Loucy (cell line): Measurements from ENCODE around the gene SLC11A1.

Experiments
- H2AFZ ChIP-seq: fragments of 200-600 bp; sonication (generic); 2 replicates; pipeline ENCODE4 v1.6.0; 2016; ENCODE audit warnings: antibody characterized with exemption, mild to moderate bottlenecking, low read length, moderate library complexity
- H3F3A ChIP-seq: fragments of 200-600 bp; 2 replicates; pipeline ENCODE4 v1.6.0; 2016; ENCODE audit warnings: antibody characterized with exemption, low read depth, mild to moderate bottlenecking
- H3K27me3 ChIP-seq: fragments of 200-600 bp; sonication (generic); 2 replicates; pipeline ENCODE4 v1.6.1; 2014; ENCODE audit warnings: low read length, mild to moderate bottlenecking; ENCODE audit not compliant: insufficient read depth, poor library complexity, severe bottlenecking
- H3K36me3 ChIP-seq: fragments of 200-600 bp; sonication (generic); 2 replicates; pipeline ENCODE4 v1.6.1; 2016; ENCODE audit warnings: low read length; ENCODE audit not compliant: insufficient read depth
- H3K4me1 ChIP-seq: fragments of 200-600 bp; sonication (generic); 2 replicates; pipeline ENCODE4 v1.5.1; 2014; ENCODE audit warnings: low read length, mild to moderate bottlenecking; ENCODE audit not compliant: insufficient read depth, poor library complexity, severe bottlenecking
- H3K4me2 ChIP-seq: fragments of 200-600 bp; sonication (generic); 2 replicates; pipeline ENCODE4 v1.6.0; 2014; ENCODE audit warnings: antibody characterized with exemption, low read length, low read depth, mild to moderate bottlenecking; ENCODE audit not compliant: poor library complexity, severe bottlenecking
- H3K4me3 ChIP-seq: fragments of 200-600 bp; sonication (generic); 2 replicates; pipeline ENCODE4 v1.5.1; 2014; ENCODE audit warnings: low read length, mild to moderate bottlenecking, mixed read lengths; ENCODE audit not compliant: poor library complexity, severe bottlenecking
- H3K79me2 ChIP-seq: fragments of 200-600 bp; sonication (generic); 2 replicates; pipeline ENCODE4 v1.6.1; 2014; ENCODE audit warnings: low read length; ENCODE audit not compliant: insufficient read depth
- H3K9ac ChIP-seq: fragments of 200-600 bp; sonication (generic); 2 replicates; pipeline ENCODE4 v1.6.0; 2014; ENCODE audit warnings: mild to moderate bottlenecking, low read depth, low read length, moderate library complexity; ENCODE audit not compliant: poor library complexity, severe bottlenecking
- H3K9me2 ChIP-seq: fragments of 200-600 bp; sonication (generic); replicated peaks from 2 replicates; pipeline ENCODE4 v1.6.1; 2016; ENCODE audit warnings: low read depth, low read length, mixed read lengths
- H3K9me3 ChIP-seq: fragments of 200-600 bp; sonication (generic); 2 replicates; pipeline ENCODE4 v1.6.1; 2014; ENCODE audit warnings: mild to moderate bottlenecking, antibody characterized with exemption, low read length, low read depth; ENCODE audit not compliant: insufficient read depth
- H4K20me1 ChIP-seq: fragments of 200-600 bp; sonication (generic); 2 replicates; pipeline ENCODE4 v1.6.0; 2014; ENCODE audit warnings: antibody characterized with exemption, low read length, mild to moderate bottlenecking; ENCODE audit not compliant: insufficient read depth, poor library complexity, severe bottlenecking
- EZH2phosphoT487 ChIP-seq: fragments of 200-600 bp; IDR thresholded peaks from 2 replicates; pipeline ENCODE4 v1.6.1; 2018; ENCODE audit warnings: antibody characterized with exemption, mild to moderate bottlenecking, moderate library complexity, borderline replicate concordance
- TF ChIP-seq, protein P1 (sequence below): fragments of 200-600 bp; sonication (generic); conservative IDR thresholded peaks from 2 replicates; pipeline ENCODE4 v1.5.1; 2014; ENCODE audit warnings: mild to moderate bottlenecking, antibody characterized with exemption, low read length

Gene SLC11A1

DNA sequence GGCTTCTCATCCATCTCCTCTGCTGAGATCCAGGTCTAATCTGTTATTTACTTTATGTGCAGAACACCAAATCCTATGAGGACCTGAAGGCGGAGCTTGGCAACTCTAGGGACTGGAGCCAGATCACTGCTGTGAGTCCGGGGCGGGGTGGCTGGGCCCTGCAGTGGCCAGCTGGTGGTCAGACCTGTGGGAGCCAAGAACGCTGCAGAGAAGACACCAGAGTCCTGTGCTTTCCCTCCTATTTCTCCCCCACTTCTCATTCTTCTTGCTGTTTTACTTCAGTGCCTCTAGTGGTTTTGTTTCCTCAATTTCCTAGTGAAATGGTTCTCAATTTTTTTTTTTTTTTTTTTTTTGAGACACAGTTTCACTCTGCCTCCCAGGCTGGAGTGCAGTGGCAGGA, 56.5 kb downstream of the SLC11A1 start:
- Histone ChIP-seq H2AFZ (no peak overlapping the region), H3K36me3 (no peaks in the 10 kb centered on the region), H3K4me2 (no peak overlapping the region), H3K9ac (no peak overlapping the region), H3K27me3 (no peaks in the 10 kb centered on the region), H3K9me3 (no peaks in the 10 kb centered on the region), H3K4me3 (no peak overlapping the region), H3K9me2 (no peaks in the 10 kb centered on the region), H4K20me1 (no peaks in the 10 kb centered on the region), H3K79me2 (no peaks in the 10 kb centered on the region), H3F3A (no peaks in the 10 kb centered on the region), H3K4me1 (no peaks in the 10 kb centered on the region)
- TF ChIP-seq, protein P1, sequence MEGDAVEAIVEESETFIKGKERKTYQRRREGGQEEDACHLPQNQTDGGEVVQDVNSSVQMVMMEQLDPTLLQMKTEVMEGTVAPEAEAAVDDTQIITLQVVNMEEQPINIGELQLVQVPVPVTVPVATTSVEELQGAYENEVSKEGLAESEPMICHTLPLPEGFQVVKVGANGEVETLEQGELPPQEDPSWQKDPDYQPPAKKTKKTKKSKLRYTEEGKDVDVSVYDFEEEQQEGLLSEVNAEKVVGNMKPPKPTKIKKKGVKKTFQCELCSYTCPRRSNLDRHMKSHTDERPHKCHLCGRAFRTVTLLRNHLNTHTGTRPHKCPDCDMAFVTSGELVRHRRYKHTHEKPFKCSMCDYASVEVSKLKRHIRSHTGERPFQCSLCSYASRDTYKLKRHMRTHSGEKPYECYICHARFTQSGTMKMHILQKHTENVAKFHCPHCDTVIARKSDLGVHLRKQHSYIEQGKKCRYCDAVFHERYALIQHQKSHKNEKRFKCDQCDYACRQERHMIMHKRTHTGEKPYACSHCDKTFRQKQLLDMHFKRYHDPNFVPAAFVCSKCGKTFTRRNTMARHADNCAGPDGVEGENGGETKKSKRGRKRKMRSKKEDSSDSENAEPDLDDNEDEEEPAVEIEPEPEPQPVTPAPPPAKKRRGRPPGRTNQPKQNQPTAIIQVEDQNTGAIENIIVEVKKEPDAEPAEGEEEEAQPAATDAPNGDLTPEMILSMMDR: no peak
- no peak for TF ChIP-seq EZH2phosphoT487

DNA sequence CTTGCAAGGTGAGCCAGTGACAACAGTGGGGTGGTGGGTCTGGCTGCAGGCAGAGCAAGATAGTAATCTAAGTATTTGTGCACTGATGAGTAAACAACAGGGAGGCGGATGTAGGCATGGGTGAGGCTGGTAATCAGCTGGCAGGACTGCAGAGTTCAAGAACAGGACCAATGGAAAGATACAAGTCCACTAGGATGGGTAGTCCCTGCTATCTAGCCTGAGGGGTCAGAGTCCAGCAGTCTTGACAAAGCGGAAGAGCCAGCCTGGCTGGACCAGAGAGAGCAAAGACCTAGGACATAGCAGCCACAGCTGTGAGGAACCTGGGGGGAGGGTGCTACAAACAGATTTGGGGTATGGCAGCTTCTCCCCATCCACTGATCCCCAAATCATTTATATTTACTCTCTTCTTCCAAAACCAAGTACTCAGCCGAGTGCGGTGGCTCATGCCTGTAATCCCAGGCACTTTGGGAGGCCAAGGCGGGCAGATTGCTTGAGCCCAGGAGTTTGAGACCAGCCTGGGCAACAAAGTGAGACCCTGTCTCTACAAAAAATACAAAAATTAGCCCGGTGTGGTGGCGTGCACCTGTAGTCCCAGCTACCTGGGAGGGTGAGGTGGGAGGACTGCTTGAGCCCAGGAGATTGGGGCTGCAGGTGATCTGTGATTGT, 62.8 kb downstream of the SLC11A1 start:
- H3K9me2 ChIP-seq: no peaks in the 10 kb centered on the region
- no peaks in the 10 kb centered on the region for H3K9me3 ChIP-seq
- no peak overlapping the region for H3K9ac ChIP-seq
- peaks cover 10% of the 10 kb centered on the region; the same call in 1 of the 2 replicates for H3K36me3 ChIP-seq
- no peaks in the 10 kb centered on the region for H3K4me1 ChIP-seq
- no peaks in the 10 kb centered on the region for H3K79me2 ChIP-seq
- no peak for TF ChIP-seq EZH2phosphoT487
- no peaks in the 10 kb centered on the region for H3F3A ChIP-seq
- no peak overlapping the region for H3K4me2 ChIP-seq
- no peaks in the 10 kb centered on the region for H3K27me3 ChIP-seq
- H2AFZ ChIP-seq: no peak overlapping the region
- no peaks in the 10 kb centered on the region for H4K20me1 ChIP-seq
- no peak overlapping the region for H3K4me3 ChIP-seq

DNA sequence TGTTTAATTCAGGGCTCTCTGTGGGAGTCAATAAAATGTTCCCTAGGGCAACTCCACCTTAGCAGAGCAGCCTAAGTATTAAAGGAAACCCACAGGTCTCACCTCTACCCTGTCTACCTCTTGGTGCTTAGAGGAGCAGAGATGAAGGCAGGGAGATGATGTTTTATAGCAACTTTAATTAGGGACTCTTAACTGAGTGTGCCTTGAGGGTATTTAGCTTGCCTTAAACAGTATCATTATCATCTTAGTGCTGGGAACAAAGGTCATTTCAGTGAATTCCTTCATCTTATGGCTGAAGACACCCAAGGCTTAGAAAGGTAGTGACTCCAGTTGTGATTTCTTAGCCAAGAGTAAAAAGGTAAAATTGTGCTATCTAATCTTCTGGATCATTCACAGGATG, 63.5 kb downstream of the SLC11A1 start:
- H4K20me1 ChIP-seq: no peaks in the 10 kb centered on the region
- H3K4me1 ChIP-seq: no peaks in the 10 kb centered on the region
- H3K4me3 ChIP-seq: no peak overlapping the region
- no peak overlapping the region for H3K9ac ChIP-seq
- no peaks in the 10 kb centered on the region for H3K27me3 ChIP-seq
- no peaks in the 10 kb centered on the region for H3K79me2 ChIP-seq
- no peak overlapping the region for H3K4me2 ChIP-seq
- no peak for TF ChIP-seq EZH2phosphoT487
- TF ChIP-seq, protein P1: no peak
- H3K9me3 ChIP-seq: no peaks in the 10 kb centered on the region
- no peaks in the 10 kb centered on the region for H3K9me2 ChIP-seq
- H3K36me3 ChIP-seq: peaks cover 11% of the 10 kb centered on the region; the same call in 1 of the 2 replicates
- H2AFZ ChIP-seq: no peak overlapping the region
- H3F3A ChIP-seq: no peaks in the 10 kb centered on the region
